Lung microvascular endothelial cell (primary cell): ENCODE measurements around the gene SCAMP5. TPM values are rescaled to one million over a fixed set of nuclear protein-coding genes. Genes with fewer than 3 reads are reported as not detected.

ENCODE experiments used
- DNase-seq, 2 donors: peaks; one replicate each; pipeline versions ENCODE4 v3.0.0 to v3.0.0-alpha.2; 2010; ENCODE audit warnings: low read depth in 2 of 2
- total RNA-seq: library from RNA; depleted of rRNA; stranded (reverse); fragments of >200 nt; gene quantifications from 2 replicates; pipeline ENCODE4 v1.2.1, GENCODE V29; 2014

The SCAMP5 gene
- total RNA-seq, 1 donor from 2014 or later = 5.6 TPM

- DNase-seq = peak in 1 of 2 donors; percentile 76
Measured at GRCh38 chr15:75067123-75067830, 71.9 kb downstream of the SCAMP5 start.

- no peak for DNase-seq
Measured at GRCh38 chr15:75068748-75069147, 73.4 kb downstream of the SCAMP5 start.

- no peak for DNase-seq
Measured at GRCh38 chr15:75069301-75069925, 74.0 kb downstream of the SCAMP5 start.

- no peak for DNase-seq
Measured at GRCh38 chr15:75070674-75071073, 75.3 kb downstream of the SCAMP5 start.

Other genes starting within 250 kb of the SCAMP5 start
- not detected in 2 replicates for gene CYP1A2, start 246.7 kb upstream of the SCAMP5 start, total RNA-seq
- gene CSK, start 213.5 kb upstream of the SCAMP5 start, total RNA-seq = 24.4 and 37.9 TPM in 2 replicates
- gene LMAN1L, start 182.7 kb upstream of the SCAMP5 start, total RNA-seq = not detected in 2 replicates
- gene CPLX3, start 168.9 kb upstream of the SCAMP5 start, total RNA-seq = not detected in 2 replicates
- gene ULK3, start 152.4 kb upstream of the SCAMP5 start, total RNA-seq = 12.4 and 19.4 TPM in 2 replicates
- 13.7 and 19.2 TPM in 2 replicates for gene SCAMP2, start 122.2 kb upstream of the SCAMP5 start, total RNA-seq
- gene MPI, start 105.5 kb upstream of the SCAMP5 start, total RNA-seq = 23.3 and 27.6 TPM in 2 replicates
- 25.1 and 45.6 TPM in 2 replicates for gene FAM219B, start 88.7 kb upstream of the SCAMP5 start, total RNA-seq
- 55.0 and 61.5 TPM in 2 replicates for gene COX5A, start 57.5 kb upstream of the SCAMP5 start, total RNA-seq
- 16.6 and 26.0 TPM in 2 replicates for gene RPP25, start 38.8 kb upstream of the SCAMP5 start, total RNA-seq
- gene PPCDC, start 28.0 kb downstream of the SCAMP5 start, total RNA-seq = 5.4 and 6.5 TPM in 2 replicates
- gene C15orf39, start 206.3 kb downstream of the SCAMP5 start, total RNA-seq = 3.6 and 4.1 TPM in 2 replicates